MG63 (cell line): ENCODE measurements around the gene UBE2B. TPM values are rescaled to one million over a fixed set of nuclear protein-coding genes. Genes with fewer than 3 reads are reported as not detected.

ENCODE experiments used
- total RNA-seq: library from RNA; depleted of rRNA; stranded (reverse); fragments of >200 nt; shearing (Covaris generic); gene quantifications from 2 replicates; pipeline ENCODE4 v1.2.3, GENCODE V29; 2014; ENCODE audit warnings: low replicate concordance; rRNA removed

UBE2B gene
- total RNA-seq, 1 experiment from 2014 or later: 85.8 TPM

Other genes with a start within 250 kb of the UBE2B start
- 939 and 1,191 TPM in 2 replicates for gene SKP1, start 194.6 kb upstream of the UBE2B start, total RNA-seq
- gene PPP2CA, start 145.5 kb upstream of the UBE2B start, total RNA-seq: 435 and 554 TPM in 2 replicates
- 3.3 and 8.7 TPM in 2 replicates for gene CDKL3, start 4.4 kb upstream of the UBE2B start, total RNA-seq
- 116 and 161 TPM in 2 replicates for gene CDKN2AIPNL, start 40.3 kb downstream of the UBE2B start, total RNA-seq
- 42.0 and 47.4 TPM in 2 replicates for gene JADE2, start 154.1 kb downstream of the UBE2B start, total RNA-seq